GM18873 (cell line): ENCODE data around the gene RBMS3.

Experiments
- ATAC-seq: cut with Tn5 transposase; IDR thresholded peaks from one replicate; pipeline ENCODE4 v1.9.1; 2021; ENCODE audit warnings: mild to moderate bottlenecking, moderate library complexity, moderate number of reproducible peaks; ENCODE audit not compliant: unreplicated experiment, low FRiP score

RBMS3 gene

DNA sequence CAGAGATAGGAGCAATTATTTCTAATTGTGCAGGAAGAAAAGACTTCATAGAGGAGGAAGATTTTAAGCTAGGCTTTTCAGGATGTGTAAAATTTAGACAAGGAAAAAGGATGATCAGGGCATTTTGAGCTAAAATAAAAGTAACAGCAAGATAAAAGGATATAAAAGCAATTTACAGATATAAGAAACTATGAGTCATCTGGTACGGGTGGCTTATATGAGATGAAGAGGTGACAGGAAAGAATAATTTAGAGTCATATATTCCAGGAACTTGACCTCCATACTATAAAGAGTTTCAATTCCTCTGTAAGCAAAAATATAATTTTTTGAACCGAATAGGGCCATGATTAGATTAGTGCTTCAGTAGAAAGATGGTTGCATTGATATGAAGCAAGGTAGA lies 273.7 kb downstream of the RBMS3 start:
- ATAC-seq: no peak

DNA sequence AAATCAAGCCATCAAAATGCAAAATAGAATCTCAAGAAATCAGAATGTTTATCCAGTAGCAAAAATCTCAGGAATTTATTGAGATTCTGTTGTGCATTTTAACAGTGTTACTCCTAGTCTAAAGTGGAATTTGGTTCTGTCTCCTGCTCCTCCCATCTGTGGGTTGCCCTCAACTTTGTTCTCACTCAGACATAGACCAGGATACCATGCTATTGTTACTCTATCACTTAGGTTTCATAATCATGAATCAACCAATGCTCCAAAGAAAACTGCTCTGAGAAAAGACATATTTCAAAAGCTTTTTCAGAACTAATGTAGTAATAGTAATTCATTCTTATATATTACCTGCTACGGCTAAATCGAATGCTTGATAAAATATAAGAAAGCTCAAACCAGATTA lies 274.7 kb downstream of the RBMS3 start:
- no peak for ATAC-seq

DNA sequence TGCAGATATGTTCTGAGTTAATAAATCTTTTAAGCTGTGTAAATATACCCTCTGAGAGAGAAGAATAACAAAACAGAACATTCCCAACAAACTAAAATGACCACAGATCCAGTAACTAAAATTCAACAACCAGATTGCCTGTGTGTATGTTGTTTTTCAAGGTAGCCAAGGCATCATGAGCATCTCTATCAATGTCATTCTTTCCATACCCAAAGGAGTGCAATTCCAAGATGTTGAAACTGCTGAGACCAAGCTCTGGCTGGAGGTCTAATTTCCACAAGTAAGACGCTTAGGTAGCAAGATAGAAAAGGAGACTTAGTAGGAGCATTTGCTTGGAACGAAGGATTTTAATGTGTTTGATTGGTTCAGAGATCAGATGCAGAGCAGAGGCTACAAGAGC lies 276.3 kb downstream of the RBMS3 start:
- ATAC-seq: no peak

DNA sequence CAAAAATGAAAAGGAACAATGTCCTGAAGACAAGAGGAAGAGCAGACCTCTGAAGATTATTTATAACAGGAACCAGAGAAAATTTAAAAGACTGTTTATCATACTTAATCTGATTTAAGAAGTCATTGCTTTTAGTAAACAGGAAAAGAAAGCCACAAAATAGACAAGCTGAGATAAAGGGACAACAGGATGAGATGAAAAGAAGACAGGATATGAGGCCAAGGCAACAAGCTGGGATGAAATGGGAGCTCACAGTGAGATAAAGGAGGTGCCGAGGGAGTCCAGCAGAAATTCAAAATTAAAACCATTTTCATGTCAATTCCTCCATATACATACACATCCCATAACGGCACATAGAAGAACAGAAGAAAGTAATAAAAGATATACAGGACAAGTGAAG lies 277.0 kb downstream of the RBMS3 start:
- ATAC-seq: no peak

DNA sequence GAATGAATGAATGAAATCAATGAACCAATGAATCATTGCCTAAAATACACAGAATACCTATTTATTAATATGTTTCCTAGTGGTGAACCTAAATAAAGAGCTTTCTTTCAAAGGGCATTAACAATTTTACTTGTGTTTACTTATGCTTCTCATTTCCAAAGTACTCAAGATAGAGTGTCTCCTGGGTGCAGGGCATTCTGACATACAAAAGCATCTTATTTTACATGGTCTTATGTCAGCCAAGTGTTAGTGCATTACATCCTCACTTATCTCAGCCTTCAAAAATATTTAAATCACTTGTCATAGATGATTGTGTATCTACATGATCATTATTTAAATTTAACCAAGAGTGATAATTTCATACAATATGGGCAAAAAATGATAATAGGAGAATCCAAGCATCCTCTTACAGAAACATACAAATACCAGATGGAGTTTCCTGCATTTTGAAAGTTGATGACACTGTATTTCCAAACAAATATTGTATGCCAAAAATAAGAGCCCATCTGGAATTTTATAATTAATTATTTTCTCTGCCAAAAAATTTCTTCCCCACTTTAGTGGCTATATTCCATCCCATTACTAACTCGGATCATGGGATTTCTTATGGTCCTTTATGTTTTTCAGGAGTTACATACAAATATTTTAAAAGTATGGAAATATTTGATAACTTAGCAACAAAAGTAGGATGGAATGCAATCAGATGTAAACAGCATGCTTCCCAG lies 279.0 kb downstream of the RBMS3 start:
- ATAC-seq: no peak

DNA sequence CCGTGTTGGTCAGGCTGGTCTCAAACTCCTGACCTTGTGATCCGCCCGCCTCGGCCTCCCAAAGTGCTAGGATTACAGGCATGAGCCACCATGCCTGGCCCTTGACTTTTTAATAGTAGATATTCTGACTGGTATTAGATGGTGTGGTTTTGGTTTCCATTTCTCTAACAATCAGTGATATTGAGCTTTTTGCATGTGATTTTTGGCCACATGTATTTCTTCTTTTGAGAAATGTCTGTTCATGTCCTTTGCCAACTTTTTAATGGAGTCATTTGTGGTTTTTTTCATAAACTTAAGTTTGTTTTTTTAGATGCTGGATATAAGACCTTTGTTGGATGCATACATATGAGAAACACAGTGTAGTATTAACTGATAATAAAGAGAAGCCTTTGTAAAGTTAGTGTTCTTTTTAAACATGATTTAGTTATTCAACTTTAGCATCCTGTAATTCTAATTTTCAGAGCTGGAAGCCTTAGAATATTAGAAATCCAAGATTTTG lies 280.8 kb downstream of the RBMS3 start:
- no peak for ATAC-seq

DNA sequence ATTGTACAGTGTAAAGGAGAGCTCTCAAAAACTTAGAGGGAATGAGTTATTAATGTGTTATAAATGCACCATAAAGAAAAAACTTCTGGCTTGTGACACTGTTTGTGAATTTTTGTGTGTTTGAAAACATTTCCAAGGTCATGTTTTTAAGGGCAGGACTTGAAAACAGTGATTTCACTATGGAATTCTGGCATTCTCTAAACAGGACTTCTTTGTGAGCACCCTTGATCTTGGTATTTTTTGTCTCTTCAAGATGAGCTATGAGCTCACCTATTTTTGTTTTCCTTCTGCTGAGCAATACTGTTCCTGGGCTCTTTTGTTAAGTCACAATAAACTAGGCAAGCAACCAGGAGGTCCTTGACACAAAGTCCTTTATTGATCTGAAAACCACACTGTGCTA lies 284.4 kb downstream of the RBMS3 start:
- ATAC-seq: no peak

DNA sequence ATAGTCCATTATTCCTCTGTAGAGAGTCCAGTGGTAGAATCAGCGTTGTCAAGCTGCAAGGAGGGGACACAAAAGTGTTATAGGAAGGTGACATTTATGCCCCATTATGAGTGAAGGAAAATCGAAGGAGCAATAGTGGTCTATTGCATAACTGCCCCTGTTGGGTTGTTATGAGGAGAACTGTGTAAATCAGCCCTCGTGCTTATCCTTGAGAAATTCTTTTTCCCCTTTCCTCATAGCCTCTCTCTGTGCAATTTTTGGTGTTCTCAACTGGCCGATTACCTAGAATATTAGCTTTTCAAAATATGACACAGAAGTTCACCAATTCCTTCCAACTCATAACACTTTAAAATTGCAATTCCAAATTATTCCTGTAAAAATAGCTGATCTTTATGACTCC lies 286.6 kb downstream of the RBMS3 start:
- ATAC-seq: no peak

DNA sequence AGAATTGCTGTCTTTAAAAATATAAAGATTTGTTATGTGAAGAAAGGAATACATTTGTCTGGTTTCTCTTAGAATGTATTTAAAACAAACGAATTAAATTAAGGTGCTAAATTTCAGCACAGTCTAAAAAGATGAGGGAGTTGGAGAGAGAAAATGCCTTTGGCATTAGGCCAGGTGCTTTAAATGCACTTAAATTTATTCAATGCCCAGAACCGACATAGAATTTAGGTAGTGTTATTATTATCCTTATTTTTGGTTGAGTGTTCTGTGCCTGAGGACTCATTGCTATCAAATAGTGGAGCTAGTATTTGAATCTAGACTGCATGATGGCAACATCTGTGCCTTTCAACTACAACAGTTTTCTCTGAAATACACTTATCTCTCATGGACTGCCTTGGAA lies 287.5 kb downstream of the RBMS3 start:
- no peak for ATAC-seq

DNA sequence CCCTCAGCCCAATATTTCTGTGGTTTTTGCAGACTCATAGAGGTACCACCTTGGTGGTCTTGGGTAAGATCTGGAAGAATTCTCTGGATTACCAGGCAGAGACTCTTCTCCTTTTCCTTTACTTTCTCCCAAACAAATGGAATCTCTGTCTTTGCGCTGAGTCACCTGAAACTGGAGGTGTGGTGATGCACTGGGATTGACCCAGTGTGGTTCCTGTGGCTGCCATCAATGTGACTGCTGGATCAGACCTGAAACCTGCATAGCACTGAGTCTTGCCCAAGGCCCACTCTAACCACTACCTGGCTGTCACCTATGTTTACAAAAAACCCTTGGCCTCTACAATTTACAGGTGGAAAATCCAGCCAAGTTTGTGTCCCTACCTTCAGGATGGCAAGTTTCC lies 295.3 kb downstream of the RBMS3 start:
- ATAC-seq: no peak

DNA sequence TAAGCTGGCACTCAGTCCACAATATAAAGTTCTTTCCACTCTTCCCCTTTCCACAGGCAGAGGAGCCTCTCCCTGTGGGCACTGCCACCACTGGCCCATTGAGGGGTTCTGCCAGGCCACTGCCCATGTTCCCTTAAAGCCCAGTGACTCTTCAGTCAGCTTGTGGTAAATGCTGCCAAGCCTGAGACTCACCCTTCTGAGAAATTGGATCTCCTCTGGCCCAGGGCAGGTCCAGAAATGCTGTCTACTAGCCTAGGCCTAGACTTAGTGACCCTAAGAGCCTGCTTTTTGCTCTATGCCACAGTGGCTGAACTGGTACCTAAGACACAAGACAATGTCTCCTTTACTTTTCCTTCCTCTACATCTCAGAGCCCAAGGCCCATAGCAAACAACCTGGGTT lies 295.8 kb downstream of the RBMS3 start:
- no peak for ATAC-seq

DNA sequence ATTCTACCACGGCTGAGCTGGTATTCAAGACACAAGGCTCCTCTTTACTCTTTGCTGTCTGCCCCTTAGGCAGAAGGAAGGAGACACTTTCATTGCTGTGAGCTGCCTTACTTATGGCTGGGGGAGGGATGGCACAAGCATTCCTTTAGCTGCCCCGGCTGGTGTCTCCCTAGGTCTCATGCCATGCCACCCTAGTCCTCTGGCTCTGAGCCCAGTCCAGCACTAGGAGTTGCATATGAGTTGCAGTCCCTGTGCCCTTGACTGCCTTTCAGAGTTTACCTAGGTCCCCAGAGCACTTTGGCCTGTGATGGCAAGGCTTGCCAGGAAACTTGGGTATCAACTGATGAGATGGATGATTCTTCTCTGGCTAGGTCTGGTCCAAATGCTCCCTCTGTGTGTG lies 296.4 kb downstream of the RBMS3 start:
- ATAC-seq: no peak

DNA sequence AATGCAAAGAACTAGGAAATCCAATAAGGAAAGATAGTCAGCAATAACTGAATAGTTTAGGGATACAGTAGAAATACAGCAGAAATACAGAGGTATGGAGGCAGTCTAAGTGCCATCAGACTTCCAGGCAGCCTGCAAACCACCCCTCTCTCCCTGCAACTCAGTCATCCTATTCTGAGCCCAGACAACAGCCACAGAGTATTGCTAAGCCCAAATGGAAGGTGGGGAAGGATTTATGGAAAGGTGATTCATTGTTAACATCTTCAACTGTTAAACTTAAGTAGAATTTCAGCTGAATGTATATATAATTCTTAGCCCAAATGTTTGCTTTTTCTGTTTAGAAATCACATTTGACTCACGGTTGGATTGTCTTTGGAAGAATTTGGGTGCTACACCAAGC lies 300.4 kb downstream of the RBMS3 start:
- no peak for ATAC-seq

DNA sequence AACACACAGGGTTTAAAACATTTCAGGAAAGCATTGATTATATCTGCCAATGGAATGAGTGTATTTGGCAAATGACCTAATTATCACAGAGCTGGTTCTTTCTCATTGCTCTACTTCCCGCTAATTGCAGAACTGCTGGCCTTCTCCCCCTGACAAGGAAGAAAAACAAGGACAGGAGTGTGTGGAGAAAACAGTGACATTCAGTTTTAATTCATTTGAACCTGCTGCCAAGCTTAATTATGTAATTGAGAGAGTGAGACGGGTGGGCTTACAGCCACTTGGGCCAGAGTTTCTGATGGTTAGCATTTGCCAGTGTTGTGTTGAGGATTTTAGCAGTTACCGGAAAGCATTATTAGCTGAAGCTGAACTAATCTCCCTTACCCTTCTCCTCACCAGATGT lies 301.4 kb downstream of the RBMS3 start:
- ATAC-seq: no peak

DNA sequence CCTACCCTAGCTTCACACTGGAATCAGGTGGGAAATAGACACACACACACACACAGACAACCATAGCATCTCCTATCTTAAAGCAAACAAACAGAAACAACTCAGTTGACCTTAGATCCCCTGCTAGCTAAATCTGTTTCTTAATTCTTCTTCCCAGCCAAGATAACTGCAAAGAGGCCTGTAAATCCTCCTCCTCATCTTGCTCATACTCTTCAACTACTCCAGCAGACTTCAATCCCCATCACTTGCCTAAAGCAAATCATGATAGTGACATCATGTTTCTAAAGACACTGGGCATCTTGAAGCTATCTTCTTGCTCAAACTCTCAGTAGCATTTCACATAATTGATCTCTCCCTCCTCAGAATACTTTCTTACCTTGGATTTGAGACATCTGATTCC lies 303.0 kb downstream of the RBMS3 start:
- ATAC-seq: no peak

DNA sequence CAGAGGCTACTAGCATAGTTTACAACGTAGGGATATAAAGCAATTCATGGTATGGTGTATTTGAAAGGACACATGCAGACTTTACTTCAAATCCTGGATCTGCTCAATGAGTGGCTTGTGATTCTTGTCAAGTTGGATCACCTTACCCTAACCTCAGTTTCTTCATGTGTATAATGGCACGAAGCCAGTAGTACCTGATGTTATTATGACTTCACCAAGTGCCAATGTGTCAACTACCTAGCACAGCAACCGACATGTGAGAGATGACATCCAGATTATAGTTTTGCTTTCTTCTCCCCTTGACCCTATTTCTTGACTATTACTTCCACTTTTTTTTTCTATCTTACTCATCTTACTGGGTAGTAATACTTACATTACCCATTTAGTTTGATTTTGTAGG lies 304.5 kb downstream of the RBMS3 start:
- no peak for ATAC-seq

DNA sequence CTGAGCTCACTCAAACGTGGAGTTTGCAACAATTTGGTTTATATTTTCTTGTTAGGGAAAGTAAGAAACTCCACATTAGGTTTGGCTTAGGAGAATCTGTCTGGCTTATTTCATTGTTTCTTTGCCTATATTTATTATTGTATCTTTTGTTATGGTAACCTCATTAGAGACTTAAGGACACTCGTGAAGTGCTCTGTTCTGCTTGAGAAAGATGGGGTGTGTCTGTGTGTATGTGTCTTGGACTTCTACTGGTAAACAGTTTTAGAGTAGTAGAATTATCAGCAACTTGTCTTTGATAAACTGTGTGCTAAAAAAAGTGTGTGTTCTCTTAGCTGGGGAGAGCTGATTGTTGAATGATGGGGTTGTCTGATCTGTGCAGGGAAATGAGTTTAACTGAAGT lies 306.5 kb downstream of the RBMS3 start:
- ATAC-seq: no peak

DNA sequence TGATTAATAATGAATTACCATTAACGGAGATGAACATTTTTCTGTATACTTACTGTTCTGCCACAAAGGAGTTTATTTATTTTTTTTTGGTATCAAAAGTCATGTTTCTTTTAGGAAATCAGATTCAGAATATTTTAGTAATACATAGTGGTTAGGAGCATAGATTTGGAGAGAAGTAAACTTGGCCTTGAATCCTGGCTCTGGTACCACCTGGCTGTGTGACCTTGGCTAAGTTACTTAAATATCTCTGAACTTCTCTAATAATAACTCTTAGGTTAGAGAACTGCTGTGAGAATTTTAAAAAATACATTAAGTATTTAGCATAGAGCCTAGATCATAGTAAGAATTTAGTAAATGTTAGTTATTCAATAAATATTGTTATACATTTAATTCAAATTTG lies 309.1 kb downstream of the RBMS3 start:
- ATAC-seq: no peak

DNA sequence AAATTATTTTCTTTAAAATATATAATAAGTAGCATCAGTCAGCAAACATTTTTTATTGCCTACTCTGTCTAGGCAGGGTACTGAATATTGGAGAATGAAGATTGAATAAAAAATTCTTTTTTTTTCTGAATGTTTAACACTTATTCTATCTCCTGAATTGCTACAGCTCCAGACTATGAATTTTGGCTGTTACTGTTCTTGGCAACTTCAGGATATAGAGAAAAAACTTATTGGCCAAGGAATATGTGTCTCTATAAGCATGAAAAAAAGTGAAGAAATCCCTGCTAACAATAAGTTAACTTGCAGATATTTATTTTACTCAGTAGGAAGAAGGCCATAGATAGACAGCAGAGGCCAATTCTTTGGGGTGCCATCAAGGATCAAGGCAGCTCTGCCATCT lies 309.6 kb downstream of the RBMS3 start:
- no peak for ATAC-seq

DNA sequence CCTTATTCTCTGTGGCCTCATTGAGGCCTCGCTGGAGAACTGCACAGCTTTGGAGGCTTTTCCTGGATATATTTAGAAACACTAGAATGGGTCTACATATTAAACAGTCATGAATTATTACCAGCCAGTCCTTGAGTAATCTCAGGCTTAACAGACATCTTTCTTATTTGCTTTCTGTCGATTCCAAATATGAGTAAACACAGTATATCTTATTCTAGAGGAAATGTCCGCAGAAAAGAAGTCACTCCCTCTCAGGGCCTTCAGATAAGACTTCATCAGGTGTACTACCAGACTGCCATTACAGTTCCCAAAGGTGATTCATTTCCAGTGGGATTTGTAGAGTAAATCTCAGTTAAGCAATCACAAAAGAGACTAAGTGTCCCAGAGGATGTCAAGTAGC lies 310.7 kb downstream of the RBMS3 start:
- no peak for ATAC-seq

DNA sequence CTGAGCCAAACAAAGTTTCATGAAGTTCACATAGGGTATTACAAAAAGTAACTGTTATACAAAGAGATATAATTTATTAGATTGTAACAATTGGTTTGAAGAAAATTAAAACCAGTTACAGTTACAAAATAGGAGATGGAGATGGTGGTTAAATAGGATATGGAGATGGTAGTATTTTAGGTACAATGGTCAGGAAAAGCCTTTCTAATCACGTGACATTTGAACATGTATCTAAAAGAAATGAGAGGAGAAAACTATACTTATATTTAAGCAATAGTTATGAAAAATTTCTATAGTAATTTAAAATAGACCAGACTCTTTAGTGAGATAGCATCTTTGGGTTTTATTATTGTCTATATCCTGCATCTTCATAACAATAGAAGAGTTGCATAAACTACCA lies 312.9 kb downstream of the RBMS3 start:
- ATAC-seq: no peak

DNA sequence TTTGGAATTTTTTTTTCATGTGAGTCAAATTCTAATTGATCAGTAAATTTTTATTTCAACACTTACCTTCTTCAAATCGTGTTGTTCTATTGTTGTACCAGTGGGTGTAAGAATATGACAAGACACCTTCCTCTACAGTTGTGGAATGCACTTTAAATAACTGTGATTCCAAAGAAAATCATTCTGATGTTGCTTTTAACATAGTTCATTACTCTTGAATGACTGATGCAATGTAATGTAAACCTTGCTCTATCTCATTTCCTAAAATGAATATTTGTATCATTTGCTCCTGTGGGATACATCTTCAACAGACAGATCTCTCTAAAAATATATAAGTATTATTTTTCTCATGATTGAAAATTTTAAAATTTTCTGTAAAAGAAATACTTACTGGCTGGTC lies 313.4 kb downstream of the RBMS3 start:
- ATAC-seq: no peak
